GM23338 (cell line): ENCODE results near the gene SND1. TPM values are rescaled to one million over a fixed set of nuclear protein-coding genes. Genes with fewer than 3 reads are reported as not detected.

Experiments
- ATAC-seq: fragments of 200-7000 bp; cut with Tn5 transposase; 3 replicates; pipeline ENCODE4 v1.9.1; 2020
- DNase-seq: peaks from one replicate; pipeline ENCODE4 v3.0.0-alpha.2; 2015; ENCODE audit warnings: low spot score
- H2AFZ ChIP-seq: fragments of 200-600 bp; sonication (generic); 2 replicates; pipeline ENCODE4 v1.8.0; 2016; ENCODE audit warnings: antibody characterized with exemption, mild to moderate bottlenecking, moderate library complexity
- H3F3A ChIP-seq: fragments of 200-600 bp; sonication (generic); replicated peaks from 2 replicates; pipeline ENCODE4 v1.8.0; 2017; ENCODE audit warnings: antibody characterized with exemption, mixed run types, low read depth
- H3K27ac ChIP-seq: fragments of 200-600 bp; sonication (generic); 2 replicates; pipeline ENCODE4 v1.6.1; 2016; ENCODE audit warnings: low read depth
- H3K27me3 ChIP-seq: fragments of 200-600 bp; sonication (generic); 2 replicates; pipeline ENCODE4 v1.8.0; 2016; ENCODE audit warnings: mild to moderate bottlenecking, mixed run types, moderate library complexity; ENCODE audit not compliant: insufficient read depth
- H3K36me3 ChIP-seq: fragments of 200-600 bp; sonication (generic); 2 replicates; pipeline ENCODE4 v1.8.0; 2016; ENCODE audit warnings: mild to moderate bottlenecking; ENCODE audit not compliant: insufficient read depth
- H3K4me1 ChIP-seq: fragments of 200-600 bp; sonication (generic); 2 replicates; pipeline ENCODE4 v1.8.0; 2016; ENCODE audit warnings: mild to moderate bottlenecking, moderate library complexity; ENCODE audit not compliant: insufficient read depth
- H3K4me2 ChIP-seq: fragments of 200-600 bp; sonication (generic); 2 replicates; pipeline ENCODE4 v1.7.1; 2017; ENCODE audit warnings: mixed run types
- H3K4me3 ChIP-seq: fragments of 200-600 bp; sonication (generic); 2 replicates; pipeline ENCODE4 v1.6.1; 2016; ENCODE audit warnings: mixed run types
- H3K79me2 ChIP-seq: fragments of 200-600 bp; sonication (generic); replicated peaks from 2 replicates; pipeline ENCODE4 v1.8.0; 2017; ENCODE audit warnings: mild to moderate bottlenecking; ENCODE audit not compliant: insufficient read depth
- H3K9me2 ChIP-seq: fragments of 200-600 bp; sonication (generic); 2 replicates; pipeline ENCODE4 v1.8.0; 2017; ENCODE audit not compliant: insufficient read depth
- H4K20me1 ChIP-seq: fragments of 200-600 bp; sonication (generic); replicated peaks from 2 replicates; pipeline ENCODE4 v1.8.0; 2017; ENCODE audit warnings: mild to moderate bottlenecking; ENCODE audit not compliant: insufficient read depth
- H3K27ac Mint-ChIP-seq: 2 replicates; pipeline ENCODE4 v1.8.0; 2020; ENCODE audit warnings: inconsistent platforms, mild to moderate bottlenecking, moderate library complexity, mixed read lengths
- H3K27me3 Mint-ChIP-seq: 3 replicates; pipeline ENCODE4 v1.8.0; 2022; ENCODE audit warnings: low read depth, mild to moderate bottlenecking, moderate library complexity, mixed read lengths, inconsistent platforms; ENCODE audit not compliant: insufficient read depth, poor library complexity
- H3K36me3 Mint-ChIP-seq: 3 replicates; pipeline ENCODE4 v1.8.0; 2021; ENCODE audit warnings: low read depth, mild to moderate bottlenecking, inconsistent platforms, moderate library complexity, mixed read lengths
- H3K4me1 Mint-ChIP-seq: 3 replicates; pipeline ENCODE4 v1.8.0; 2020; ENCODE audit warnings: mild to moderate bottlenecking, inconsistent platforms, mixed read lengths
- H3K4me3 Mint-ChIP-seq: 3 replicates; pipeline ENCODE4 v1.8.0; 2021; ENCODE audit warnings: moderate library complexity, mild to moderate bottlenecking, inconsistent platforms, mixed read lengths
- H3K9me3 Mint-ChIP-seq: 3 replicates; pipeline ENCODE4 v1.8.0; 2020; ENCODE audit warnings: moderate library complexity, mild to moderate bottlenecking, inconsistent platforms, mixed read lengths
- CREB1 ChIP-seq: fragments of 250-450 bp; sonication (Bioruptor Pico); IDR thresholded peaks from 2 replicates; pipeline ENCODE4 v1.5.0; 2020; ENCODE audit warnings: low read depth, mild to moderate bottlenecking, moderate library complexity
- POLR2AphosphoS5 ChIP-seq: IDR thresholded peaks from 2 replicates; pipeline ENCODE4 v1.6.1; 2016; ENCODE audit warnings: antibody characterized with exemption, low read depth
- long read RNA-seq: library from polyadenylated mRNA; unstranded; transcript quantifications from one replicate; pipeline ENCODE4 v2.0.0, GENCODE V29; 2020; ENCODE audit not compliant: unreplicated experiment
- polyA plus RNA-seq: library from polyadenylated mRNA; unstranded; fragments of >200 nt; fragmentation: Nextera tagmentation; extraction: Ambion mirVana; gene quantifications from 2 replicates; pipeline ENCODE4 v1.2.1, GENCODE V29; 2016
- total RNA-seq: library from RNA; depleted of rRNA; stranded (reverse); fragments of >200 nt; shearing (Covaris generic); gene quantifications from 2 replicates; pipeline ENCODE4 v1.2.3, GENCODE V29; 2014; rRNA removed
- TF ChIP-seq, protein P1 (sequence below): IDR thresholded peaks from one replicate; pipeline ENCODE4 v1.6.1; 2018; ENCODE audit warnings: antibody characterized with exemption; ENCODE audit not compliant: unreplicated experiment
- TF ChIP-seq, protein P2 (sequence below): IDR thresholded peaks from 2 replicates; pipeline ENCODE4 v1.6.1; 2016; ENCODE audit warnings: antibody characterized with exemption
- TF ChIP-seq, protein P3 (sequence below): fragments of 250-450 bp; sonication (Bioruptor Pico); IDR thresholded peaks from 2 replicates; pipeline ENCODE4 v1.5.0; 2020; ENCODE audit warnings: mild to moderate bottlenecking, moderate library complexity

SND1 gene
- 236 and 254 TPM in 2 replicates for total RNA-seq
- polyA plus RNA-seq, result 107 and 112 TPM in 2 replicates
- long read RNA-seq, transcript SND1-201 (24 exons, 3,476 nt), result major isoform, 81 of 108 reads
- long read RNA-seq, partial matches to known transcripts, result 22 of 108 reads
- long read RNA-seq, other reads (novel, unspliced or antisense), result 5 of 108 reads

DNA sequence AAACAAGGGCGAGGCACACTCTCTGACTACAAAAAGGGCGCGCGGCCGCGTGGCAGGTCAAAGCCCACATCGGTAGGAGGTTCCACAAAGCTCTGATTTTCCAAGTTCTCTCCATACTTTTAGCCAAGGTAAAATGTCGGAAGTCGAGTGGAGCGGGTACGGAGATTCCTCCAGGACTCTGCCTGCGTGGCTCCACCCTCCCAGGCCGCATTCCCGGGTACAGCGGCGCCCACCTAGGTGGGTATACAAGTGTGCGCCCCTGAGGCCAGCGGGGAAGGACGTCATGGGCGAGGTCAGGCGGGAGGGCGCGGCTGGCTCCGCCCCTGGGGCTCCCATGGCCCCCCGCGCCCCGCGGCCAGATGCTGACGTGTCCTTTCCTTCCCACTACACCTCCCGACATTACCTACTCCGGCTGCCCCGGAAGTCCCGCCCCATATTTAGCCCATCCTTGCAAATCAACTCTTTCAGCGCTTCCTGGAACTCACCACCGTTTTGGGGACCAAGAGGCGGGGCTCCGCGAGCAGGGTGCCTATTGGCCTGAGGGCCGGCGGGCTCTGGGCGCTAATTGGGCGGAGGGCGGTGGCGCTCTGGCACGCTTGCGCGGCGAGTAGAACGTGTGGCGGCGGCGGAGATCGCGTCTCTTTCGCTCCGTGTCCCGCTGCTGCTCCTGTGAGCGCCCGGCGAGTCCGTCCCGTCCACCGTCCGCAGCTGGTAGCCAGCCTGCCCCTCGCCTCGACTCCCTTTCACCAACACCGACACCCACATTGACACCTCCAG, at the start of gene SND1:
SND1 (plus strand) TSS at position 639 of the 777 bp plus-strand sequence. CDS start 180 bp downstream, outside the sequence.
- peak within 1 kb of the TSS; percentile 50 for H2AFZ ChIP-seq
- H3F3A ChIP-seq, result no peaks in the 10 kb centered on the region
- DNase-seq, result peak; percentile 99
- peak; percentile 94 for ATAC-seq
- H4K20me1 ChIP-seq, result peaks cover 41% of the 10 kb centered on the region
- Mint-ChIP-seq H3K4me1 (peaks cover 34% of the 10 kb centered on the region), H3K9me3 (no peaks in the 10 kb centered on the region; the same call in 2 of the 3 replicates), H3K27me3 (peaks cover 4% of the 10 kb centered on the region), H3K4me3 (no peak within 1 kb of the TSS; the same call in 1 of the 3 replicates), H3K27ac (peak within 1 kb of the TSS; percentile 99), H3K36me3 (peaks cover 12% of the 10 kb centered on the region)
- peak within 1 kb of the TSS; percentile 85 for H3K4me2 ChIP-seq
- no peaks in the 10 kb centered on the region for H3K27me3 ChIP-seq
- no peaks in the 10 kb centered on the region for H3K36me3 ChIP-seq
- H3K9me2 ChIP-seq, result no peaks in the 10 kb centered on the region
- TF ChIP-seq POLR2AphosphoS5 (peak; percentile 83), CREB1 (CRISPR knock-in tag) (peak; percentile 88)
- TF ChIP-seq, protein P1, sequence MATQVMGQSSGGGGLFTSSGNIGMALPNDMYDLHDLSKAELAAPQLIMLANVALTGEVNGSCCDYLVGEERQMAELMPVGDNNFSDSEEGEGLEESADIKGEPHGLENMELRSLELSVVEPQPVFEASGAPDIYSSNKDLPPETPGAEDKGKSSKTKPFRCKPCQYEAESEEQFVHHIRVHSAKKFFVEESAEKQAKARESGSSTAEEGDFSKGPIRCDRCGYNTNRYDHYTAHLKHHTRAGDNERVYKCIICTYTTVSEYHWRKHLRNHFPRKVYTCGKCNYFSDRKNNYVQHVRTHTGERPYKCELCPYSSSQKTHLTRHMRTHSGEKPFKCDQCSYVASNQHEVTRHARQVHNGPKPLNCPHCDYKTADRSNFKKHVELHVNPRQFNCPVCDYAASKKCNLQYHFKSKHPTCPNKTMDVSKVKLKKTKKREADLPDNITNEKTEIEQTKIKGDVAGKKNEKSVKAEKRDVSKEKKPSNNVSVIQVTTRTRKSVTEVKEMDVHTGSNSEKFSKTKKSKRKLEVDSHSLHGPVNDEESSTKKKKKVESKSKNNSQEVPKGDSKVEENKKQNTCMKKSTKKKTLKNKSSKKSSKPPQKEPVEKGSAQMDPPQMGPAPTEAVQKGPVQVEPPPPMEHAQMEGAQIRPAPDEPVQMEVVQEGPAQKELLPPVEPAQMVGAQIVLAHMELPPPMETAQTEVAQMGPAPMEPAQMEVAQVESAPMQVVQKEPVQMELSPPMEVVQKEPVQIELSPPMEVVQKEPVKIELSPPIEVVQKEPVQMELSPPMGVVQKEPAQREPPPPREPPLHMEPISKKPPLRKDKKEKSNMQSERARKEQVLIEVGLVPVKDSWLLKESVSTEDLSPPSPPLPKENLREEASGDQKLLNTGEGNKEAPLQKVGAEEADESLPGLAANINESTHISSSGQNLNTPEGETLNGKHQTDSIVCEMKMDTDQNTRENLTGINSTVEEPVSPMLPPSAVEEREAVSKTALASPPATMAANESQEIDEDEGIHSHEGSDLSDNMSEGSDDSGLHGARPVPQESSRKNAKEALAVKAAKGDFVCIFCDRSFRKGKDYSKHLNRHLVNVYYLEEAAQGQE, result no peak
- TF ChIP-seq, protein P2, sequence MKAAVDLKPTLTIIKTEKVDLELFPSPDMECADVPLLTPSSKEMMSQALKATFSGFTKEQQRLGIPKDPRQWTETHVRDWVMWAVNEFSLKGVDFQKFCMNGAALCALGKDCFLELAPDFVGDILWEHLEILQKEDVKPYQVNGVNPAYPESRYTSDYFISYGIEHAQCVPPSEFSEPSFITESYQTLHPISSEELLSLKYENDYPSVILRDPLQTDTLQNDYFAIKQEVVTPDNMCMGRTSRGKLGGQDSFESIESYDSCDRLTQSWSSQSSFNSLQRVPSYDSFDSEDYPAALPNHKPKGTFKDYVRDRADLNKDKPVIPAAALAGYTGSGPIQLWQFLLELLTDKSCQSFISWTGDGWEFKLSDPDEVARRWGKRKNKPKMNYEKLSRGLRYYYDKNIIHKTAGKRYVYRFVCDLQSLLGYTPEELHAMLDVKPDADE, result 0 out of 2 replicates have a peak, but pooled peaks have one; percentile 6
- TF ChIP-seq, protein P3, sequence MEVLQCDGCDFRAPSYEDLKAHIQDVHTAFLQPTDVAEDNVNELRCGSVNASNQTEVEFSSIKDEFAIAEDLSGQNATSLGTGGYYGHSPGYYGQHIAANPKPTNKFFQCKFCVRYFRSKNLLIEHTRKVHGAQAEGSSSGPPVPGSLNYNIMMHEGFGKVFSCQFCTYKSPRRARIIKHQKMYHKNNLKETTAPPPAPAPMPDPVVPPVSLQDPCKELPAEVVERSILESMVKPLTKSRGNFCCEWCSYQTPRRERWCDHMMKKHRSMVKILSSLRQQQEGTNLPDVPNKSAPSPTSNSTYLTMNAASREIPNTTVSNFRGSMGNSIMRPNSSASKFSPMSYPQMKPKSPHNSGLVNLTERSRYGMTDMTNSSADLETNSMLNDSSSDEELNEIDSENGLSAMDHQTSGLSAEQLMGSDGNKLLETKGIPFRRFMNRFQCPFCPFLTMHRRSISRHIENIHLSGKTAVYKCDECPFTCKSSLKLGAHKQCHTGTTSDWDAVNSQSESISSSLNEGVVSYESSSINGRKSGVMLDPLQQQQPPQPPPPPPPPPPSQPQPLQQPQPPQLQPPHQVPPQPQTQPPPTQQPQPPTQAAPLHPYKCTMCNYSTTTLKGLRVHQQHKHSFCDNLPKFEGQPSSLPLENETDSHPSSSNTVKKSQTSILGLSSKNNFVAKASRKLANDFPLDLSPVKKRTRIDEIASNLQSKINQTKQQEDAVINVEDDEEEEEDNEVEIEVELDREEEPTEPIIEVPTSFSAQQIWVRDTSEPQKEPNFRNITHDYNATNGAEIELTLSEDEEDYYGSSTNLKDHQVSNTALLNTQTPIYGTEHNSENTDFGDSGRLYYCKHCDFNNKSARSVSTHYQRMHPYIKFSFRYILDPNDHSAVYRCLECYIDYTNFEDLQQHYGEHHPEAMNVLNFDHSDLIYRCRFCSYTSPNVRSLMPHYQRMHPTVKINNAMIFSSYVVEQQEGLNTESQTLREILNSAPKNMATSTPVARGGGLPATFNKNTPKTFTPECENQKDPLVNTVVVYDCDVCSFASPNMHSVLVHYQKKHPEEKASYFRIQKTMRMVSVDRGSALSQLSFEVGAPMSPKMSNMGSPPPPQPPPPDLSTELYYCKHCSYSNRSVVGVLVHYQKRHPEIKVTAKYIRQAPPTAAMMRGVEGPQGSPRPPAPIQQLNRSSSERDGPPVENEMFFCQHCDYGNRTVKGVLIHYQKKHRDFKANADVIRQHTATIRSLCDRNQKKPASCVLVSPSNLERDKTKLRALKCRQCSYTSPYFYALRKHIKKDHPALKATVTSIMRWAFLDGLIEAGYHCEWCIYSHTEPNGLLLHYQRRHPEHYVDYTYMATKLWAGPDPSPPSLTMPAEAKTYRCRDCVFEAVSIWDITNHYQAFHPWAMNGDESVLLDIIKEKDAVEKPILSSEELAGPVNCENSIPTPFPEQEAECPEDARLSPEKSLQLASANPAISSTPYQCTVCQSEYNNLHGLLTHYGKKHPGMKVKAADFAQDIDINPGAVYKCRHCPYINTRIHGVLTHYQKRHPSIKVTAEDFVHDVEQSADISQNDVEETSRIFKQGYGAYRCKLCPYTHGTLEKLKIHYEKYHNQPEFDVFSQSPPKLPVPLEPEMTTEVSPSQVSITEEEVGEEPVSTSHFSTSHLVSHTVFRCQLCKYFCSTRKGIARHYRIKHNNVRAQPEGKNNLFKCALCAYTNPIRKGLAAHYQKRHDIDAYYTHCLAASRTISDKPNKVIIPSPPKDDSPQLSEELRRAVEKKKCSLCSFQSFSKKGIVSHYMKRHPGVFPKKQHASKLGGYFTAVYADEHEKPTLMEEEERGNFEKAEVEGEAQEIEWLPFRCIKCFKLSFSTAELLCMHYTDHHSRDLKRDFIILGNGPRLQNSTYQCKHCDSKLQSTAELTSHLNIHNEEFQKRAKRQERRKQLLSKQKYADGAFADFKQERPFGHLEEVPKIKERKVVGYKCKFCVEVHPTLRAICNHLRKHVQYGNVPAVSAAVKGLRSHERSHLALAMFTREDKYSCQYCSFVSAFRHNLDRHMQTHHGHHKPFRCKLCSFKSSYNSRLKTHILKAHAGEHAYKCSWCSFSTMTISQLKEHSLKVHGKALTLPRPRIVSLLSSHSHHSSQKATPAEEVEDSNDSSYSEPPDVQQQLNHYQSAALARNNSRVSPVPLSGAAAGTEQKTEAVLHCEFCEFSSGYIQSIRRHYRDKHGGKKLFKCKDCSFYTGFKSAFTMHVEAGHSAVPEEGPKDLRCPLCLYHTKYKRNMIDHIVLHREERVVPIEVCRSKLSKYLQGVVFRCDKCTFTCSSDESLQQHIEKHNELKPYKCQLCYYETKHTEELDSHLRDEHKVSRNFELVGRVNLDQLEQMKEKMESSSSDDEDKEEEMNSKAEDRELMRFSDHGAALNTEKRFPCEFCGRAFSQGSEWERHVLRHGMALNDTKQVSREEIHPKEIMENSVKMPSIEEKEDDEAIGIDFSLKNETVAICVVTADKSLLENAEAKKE (CRISPR knock-in tag), result no peak
- peaks cover 47% of the 10 kb centered on the region for H3K79me2 ChIP-seq
- peak within 1 kb of the TSS; percentile 88 for H3K4me3 ChIP-seq
- peak within 1 kb of the TSS; percentile 96 for H3K27ac ChIP-seq
- H3K4me1 ChIP-seq, result peaks cover 41% of the 10 kb centered on the region
